ENCODE results near the gene UCN.

The UCN gene

GRCh38 chr2:27258051-27258450, 50.2 kb downstream of the UCN start:
- no peak for DNase-seq

Measured in inflammatory macrophage (primary cell).